HG02852 (cell line): ENCODE results near the gene PALM.

ENCODE experiments used
- ATAC-seq: cut with Tn5 transposase; IDR thresholded peaks from one replicate; pipeline ENCODE4 v1.9.1; 2021; ENCODE audit warnings: mild to moderate bottlenecking, moderate library complexity; ENCODE audit not compliant: unreplicated experiment

PALM gene

GRCh38 chr19:778910-779653, 70.3 kb downstream of the PALM start:
- no peak for ATAC-seq

- ATAC-seq: no peak
Observed at GRCh38 chr19:780935-781334, 72.2 kb downstream of the PALM start.

- ATAC-seq: no peak
Observed at GRCh38 chr19:781800-782184, 73.1 kb downstream of the PALM start.

GRCh38 chr19:782185-782877, 73.6 kb downstream of the PALM start:
- ATAC-seq: no peak

GRCh38 chr19:782878-783668, 74.3 kb downstream of the PALM start:
- no peak for ATAC-seq

- ATAC-seq: no peak
Observed at GRCh38 chr19:784541-784940, 75.8 kb downstream of the PALM start.

- ATAC-seq: no peak
Observed at GRCh38 chr19:787536-787935, 78.8 kb downstream of the PALM start.

GRCh38 chr19:788686-788982, 79.9 kb downstream of the PALM start:
- ATAC-seq: no peak

GRCh38 chr19:788983-789700, 80.4 kb downstream of the PALM start:
- ATAC-seq: no peak

GRCh38 chr19:789701-790060, 80.9 kb downstream of the PALM start:
- ATAC-seq: no peak

- no peak for ATAC-seq
Observed at GRCh38 chr19:791007-791566, 82.4 kb downstream of the PALM start.

GRCh38 chr19:791567-792305, 83.0 kb downstream of the PALM start:
- no peak for ATAC-seq

- no peak for ATAC-seq
Observed at GRCh38 chr19:792306-792885, 83.7 kb downstream of the PALM start.

GRCh38 chr19:793806-794205, 85.1 kb downstream of the PALM start:
- ATAC-seq: no peak

GRCh38 chr19:795073-795611, 86.4 kb downstream of the PALM start:
- no peak for ATAC-seq

- no peak for ATAC-seq
Observed at GRCh38 chr19:795691-796581, 87.2 kb downstream of the PALM start.

GRCh38 chr19:796692-797527, 88.2 kb downstream of the PALM start, which contains the start of gene PTBP1:
PTBP1 (plus strand) TSS chr19:797452; CDS start chr19:797498, 46 bp downstream.
- ATAC-seq: peak; percentile 76
